ENCODE data around the gene MAN1A1. TPM values are rescaled to one million over a fixed set of nuclear protein-coding genes. Genes with fewer than 3 reads are reported as not detected.
A peak's percentile ranks its signal among the peaks of the same experiment; 100 is the strongest.
"Not testable (repeated sequence)": the region's sequence is repeated elsewhere in the genome, so short reads cannot be mapped to it uniquely, and the experiment has no call there.

Gene MAN1A1
- 76.3 and 104 TPM in 2 replicates for total RNA-seq

DNA sequence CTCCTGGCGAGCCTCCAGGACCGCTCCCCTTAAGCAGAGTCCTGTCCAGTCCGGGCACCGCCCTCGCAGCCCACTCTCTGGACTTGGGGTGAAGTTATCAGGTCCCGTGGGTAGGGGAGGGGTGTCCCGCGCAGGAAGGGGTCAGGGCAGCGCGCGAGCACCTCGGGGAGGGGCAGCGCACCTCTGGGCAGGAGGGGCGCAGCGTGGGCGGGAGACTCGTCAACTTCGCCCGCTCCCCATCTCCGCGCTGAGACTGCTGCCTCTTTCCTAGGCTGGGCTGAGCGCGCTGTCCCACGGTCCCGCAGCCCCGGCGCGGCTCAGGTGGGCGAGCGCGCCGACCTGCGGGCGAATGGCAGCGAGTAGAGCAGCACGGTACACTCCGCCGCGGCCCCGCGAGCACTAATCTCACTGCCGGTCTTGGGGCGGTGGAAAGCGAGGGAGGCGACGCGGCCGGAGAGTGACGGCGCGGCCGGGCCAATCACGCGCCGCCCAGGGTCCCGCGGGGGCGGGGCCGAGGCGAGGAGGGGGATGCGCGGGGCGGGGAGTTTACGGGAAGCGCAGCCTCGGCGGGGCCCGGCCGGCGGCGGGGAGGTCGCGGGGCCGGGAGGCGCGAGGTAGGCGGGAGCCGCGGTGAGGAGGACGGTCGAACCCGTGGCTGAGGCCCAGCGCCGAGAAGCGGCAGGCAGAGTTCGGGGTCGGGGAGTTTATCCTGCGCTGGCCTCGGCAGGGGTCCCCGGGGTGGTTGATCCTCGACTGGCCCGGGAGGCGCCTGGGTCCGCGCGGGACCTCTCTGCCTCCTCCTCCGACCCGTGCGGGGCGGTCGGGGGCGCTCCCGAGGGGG lies at the start of gene MAN1A1:
Gene MAN1A1, minus strand, starts transcription at position 401 of the 841 bp plus-strand sequence. CDS start 696 bp downstream, outside the sequence.
- H3K4me3 ChIP-seq (ENCODE audit: low read depth, low read length), result peak within 1 kb of the TSS; percentile 97
- DNase-seq (ENCODE audit: low read depth), result peak; percentile 89
- TF ChIP-seq, protein P1, sequence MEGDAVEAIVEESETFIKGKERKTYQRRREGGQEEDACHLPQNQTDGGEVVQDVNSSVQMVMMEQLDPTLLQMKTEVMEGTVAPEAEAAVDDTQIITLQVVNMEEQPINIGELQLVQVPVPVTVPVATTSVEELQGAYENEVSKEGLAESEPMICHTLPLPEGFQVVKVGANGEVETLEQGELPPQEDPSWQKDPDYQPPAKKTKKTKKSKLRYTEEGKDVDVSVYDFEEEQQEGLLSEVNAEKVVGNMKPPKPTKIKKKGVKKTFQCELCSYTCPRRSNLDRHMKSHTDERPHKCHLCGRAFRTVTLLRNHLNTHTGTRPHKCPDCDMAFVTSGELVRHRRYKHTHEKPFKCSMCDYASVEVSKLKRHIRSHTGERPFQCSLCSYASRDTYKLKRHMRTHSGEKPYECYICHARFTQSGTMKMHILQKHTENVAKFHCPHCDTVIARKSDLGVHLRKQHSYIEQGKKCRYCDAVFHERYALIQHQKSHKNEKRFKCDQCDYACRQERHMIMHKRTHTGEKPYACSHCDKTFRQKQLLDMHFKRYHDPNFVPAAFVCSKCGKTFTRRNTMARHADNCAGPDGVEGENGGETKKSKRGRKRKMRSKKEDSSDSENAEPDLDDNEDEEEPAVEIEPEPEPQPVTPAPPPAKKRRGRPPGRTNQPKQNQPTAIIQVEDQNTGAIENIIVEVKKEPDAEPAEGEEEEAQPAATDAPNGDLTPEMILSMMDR (IDR thresholded peaks at IDR 0.05; ENCODE audit: insufficient read depth, low read depth, low read length), result no peak

GRCh38 chr6:119395192-119395591 lies 45.6 kb upstream of the MAN1A1 start:
- DNase-seq (ENCODE audit: low read depth), result no peak
- TF ChIP-seq, protein P1 (IDR thresholded peaks at IDR 0.05; ENCODE audit: insufficient read depth, low read depth, low read length), result no peak
- no peak overlapping the region for H3K4me3 ChIP-seq (ENCODE audit: low read depth, low read length)

DNA sequence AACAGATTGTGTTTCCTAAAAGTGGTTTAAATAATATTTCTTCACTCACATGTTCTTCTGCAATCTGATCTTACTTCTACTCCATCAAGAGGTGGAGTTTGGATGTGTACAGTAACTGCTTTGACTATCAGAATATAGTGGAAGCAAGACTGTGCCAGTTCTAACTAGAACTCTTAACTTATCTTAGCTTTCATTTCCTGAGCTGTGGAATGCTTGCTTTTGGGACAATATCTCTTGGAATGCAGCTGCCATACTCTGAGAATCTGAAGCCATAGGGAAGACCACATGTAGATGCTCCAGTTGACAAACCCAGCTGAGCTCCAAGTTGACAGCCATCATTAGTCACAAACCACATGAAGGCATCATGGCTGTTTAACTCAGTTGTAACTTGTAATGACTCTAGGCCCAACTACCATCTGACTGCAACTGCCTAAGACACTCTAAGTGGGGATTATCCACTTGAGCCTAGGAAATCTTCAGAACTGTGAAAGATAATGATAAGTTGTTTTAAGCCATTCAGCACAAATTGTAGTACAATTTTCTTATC lies 40.8 kb upstream of the MAN1A1 start:
- no peak for DNase-seq (ENCODE audit: low read depth)
- H3K4me3 ChIP-seq (ENCODE audit: low read depth, low read length), result no peak overlapping the region
- TF ChIP-seq, protein P1 (IDR thresholded peaks at IDR 0.05; ENCODE audit: insufficient read depth, low read depth, low read length), result no peak

GRCh38 chr6:119385994-119386393 lies 36.4 kb upstream of the MAN1A1 start:
- DNase-seq (ENCODE audit: low read depth), result no peak
- no peak overlapping the region for H3K4me3 ChIP-seq (ENCODE audit: low read depth, low read length)
- TF ChIP-seq, protein P1 (IDR thresholded peaks at IDR 0.05; ENCODE audit: insufficient read depth, low read depth, low read length), result no peak

GRCh38 chr6:119384444-119384843 lies 34.9 kb upstream of the MAN1A1 start:
- TF ChIP-seq, protein P1 (IDR thresholded peaks at IDR 0.05; ENCODE audit: insufficient read depth, low read depth, low read length), result no peak
- peak; percentile 10 for DNase-seq (ENCODE audit: low read depth)
- no peak overlapping the region for H3K4me3 ChIP-seq (ENCODE audit: low read depth, low read length)

DNA sequence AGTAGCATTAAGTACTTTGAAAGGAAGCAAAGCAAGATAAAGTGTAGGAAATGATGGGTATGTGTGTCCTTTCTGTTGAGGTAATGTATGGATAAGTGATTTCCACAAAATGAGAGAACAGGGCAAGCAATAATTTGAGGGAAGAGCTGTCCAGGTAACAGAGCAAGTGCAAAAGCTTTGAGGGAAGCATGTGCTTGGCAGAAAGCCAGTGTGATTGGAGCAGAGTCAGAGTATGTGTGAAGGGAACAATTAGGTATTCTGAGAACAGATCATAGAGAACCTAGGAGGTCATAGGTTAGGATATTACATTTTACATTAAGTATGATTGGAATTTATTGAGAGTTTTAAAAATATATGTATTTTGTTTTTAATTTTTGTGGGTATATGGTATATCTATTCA lies 30.2 kb upstream of the MAN1A1 start:
- no peak overlapping the region for H3K4me3 ChIP-seq (ENCODE audit: low read depth, low read length)
- TF ChIP-seq, protein P1 (IDR thresholded peaks at IDR 0.05; ENCODE audit: insufficient read depth, low read depth, low read length), result no peak
- no peak for DNase-seq (ENCODE audit: low read depth)

DNA sequence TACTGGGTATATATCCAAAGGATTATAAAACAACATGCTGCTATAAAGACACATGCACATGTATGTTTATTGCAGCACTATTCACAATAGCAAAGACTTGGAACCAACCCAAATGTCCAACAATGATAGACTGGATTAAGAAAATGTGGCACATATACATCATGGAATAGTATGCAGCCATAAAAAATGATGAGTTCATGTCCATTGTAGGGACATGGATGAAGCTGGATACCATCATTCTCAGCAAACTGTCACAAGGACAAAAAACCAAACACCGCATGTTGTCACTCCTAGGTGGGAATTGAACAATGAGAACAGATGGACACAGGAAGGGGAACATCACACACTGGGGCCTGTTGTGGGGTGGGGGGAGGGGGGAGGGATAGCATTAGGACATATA lies 27.5 kb upstream of the MAN1A1 start:
- DNase-seq (ENCODE audit: low read depth); H3K4me3 ChIP-seq (ENCODE audit: low read depth, low read length): not testable (repeated sequence)
